Lower leg skin (tissue), 4 donors: ENCODE results near the gene ZBTB1. TPM values are rescaled to one million over a fixed set of nuclear protein-coding genes. Genes with fewer than 3 reads are reported as not detected.
A peak's percentile ranks its signal among the peaks of the same experiment; 100 is the strongest.
"Not testable (repeated sequence)": the region's sequence is repeated elsewhere in the genome, so short reads cannot be mapped to it uniquely, and the experiment has no call there.

ENCODE experiments used
- DNase-seq, 2 donors: peaks; one replicate each; pipeline ENCODE4 v3.0.0-alpha.2; 2019; ENCODE audit warnings: low spot score in 2 of 2
- H3K4me3 ChIP-seq: fragments of 200-600 bp; sonication (generic); 2 replicates; pipeline ENCODE4 v1.5.1; 2017; ENCODE audit warnings: mild to moderate bottlenecking, low read depth; ENCODE audit not compliant: poor library complexity, severe bottlenecking
- POLR2A ChIP-seq, 2 donors: fragments of 450-650 bp; IDR thresholded peaks; one replicate each; pipeline ENCODE4 v1.6.1; 2016 to 2017; ENCODE audit warnings: antibody characterized with exemption in 2 of 2, mild to moderate bottlenecking in 1 of 2, moderate library complexity in 1 of 2
- WGBS, 2 donors: methylation state at CpG; one replicate each; pipeline ENCODE4 v1.1.5; 2018; 5-methylcytosine and 5-hydroxymethylcytosine counted together
- intact Hi-C: fragments of 100-400 bp; cut with DNase I; formaldehyde crosslinking; loops from one replicate; pipeline ENCODE4 v1.15.0; 2023; ENCODE audit warnings: low total_unique reads
- total RNA-seq, 4 donors: library from RNA; depleted of rRNA; stranded (reverse); fragments of >200 nt; gene quantifications; one replicate each; pipeline ENCODE4 v1.1.0, GENCODE V29; 2016
- TF ChIP-seq, protein P1 (sequence below), 3 donors: fragments of 450-650 bp; IDR thresholded peaks; one replicate each; pipeline ENCODE4 v1.5.1; 2016; ENCODE audit warnings: antibody characterized with exemption in 3 of 3, mild to moderate bottlenecking in 3 of 3, moderate library complexity in 2 of 3

Gene ZBTB1
- total RNA-seq, 4 donors from 2014 or later = 35.2 to 50.4 (median 39.4) TPM

DNA sequence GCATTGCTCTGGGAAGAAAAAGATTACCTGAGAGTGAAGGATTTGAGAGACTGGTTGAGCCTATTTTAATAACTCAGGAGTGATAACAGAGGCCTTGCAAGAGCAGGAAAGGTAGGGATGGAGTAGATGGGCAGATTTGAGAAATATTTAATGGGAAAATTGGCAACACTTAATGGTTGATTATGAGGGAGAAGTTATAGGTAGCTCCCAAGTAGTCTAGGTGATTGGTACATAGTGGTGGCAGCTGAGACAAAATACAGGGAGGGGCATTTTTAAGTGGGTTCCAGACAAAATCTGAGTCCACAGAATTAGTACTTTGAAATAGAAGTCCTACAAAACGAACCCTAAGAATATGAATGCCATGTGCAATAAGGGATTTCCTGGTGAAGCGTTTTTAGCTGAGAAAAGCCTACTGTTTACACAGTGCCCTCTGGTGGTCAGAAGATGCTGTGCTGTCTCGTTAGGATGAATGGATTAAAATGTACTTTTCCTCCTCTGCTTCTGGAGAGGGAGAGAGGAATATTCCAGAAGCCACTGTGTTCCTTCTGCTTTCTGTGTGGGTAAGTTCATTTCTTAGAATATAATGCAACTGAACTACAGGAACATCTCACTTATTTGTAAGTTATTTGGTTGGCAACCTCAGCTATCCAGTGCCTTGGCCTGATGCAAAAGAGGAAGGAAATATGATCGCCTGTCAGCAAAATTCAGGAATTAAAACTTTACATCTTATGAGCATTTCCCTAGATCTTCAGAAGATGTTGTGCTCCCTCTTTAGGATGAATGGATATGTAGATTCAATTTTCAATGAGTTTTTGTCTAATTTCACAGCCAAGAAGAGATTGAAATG lies 6.5 kb downstream of the ZBTB1 start:
- no peak overlapping the region for H3K4me3 ChIP-seq
- 19 to 20% methylated on average over 4 of the region's 4 CpGs for WGBS, 2 donors
- no peak for TF ChIP-seq POLR2A (IDR thresholded peaks at IDR 0.05)
- TF ChIP-seq, protein P1, sequence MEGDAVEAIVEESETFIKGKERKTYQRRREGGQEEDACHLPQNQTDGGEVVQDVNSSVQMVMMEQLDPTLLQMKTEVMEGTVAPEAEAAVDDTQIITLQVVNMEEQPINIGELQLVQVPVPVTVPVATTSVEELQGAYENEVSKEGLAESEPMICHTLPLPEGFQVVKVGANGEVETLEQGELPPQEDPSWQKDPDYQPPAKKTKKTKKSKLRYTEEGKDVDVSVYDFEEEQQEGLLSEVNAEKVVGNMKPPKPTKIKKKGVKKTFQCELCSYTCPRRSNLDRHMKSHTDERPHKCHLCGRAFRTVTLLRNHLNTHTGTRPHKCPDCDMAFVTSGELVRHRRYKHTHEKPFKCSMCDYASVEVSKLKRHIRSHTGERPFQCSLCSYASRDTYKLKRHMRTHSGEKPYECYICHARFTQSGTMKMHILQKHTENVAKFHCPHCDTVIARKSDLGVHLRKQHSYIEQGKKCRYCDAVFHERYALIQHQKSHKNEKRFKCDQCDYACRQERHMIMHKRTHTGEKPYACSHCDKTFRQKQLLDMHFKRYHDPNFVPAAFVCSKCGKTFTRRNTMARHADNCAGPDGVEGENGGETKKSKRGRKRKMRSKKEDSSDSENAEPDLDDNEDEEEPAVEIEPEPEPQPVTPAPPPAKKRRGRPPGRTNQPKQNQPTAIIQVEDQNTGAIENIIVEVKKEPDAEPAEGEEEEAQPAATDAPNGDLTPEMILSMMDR (IDR thresholded peaks at IDR 0.05) = no peak
- DNase-seq = peak; percentile 64 to 91
- intact Hi-C loops = no loop called here

DNA sequence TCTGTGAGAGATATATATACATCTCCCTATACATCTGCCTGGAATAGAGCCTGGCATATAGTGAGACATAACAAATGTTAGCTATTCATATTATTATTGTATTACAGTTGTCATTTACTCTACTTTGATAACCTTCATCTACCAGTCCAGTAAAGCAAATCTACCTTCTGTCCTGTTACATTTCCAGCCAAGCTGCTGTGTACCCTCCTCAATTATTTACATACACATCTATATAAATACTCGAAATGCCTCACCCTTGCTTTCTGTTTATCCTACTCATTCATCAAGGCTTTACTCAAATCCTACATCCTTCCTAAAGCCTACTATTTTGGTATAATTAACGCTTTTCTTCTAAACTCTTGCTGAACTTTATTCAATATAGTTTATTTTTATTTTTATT lies 8.7 kb downstream of the ZBTB1 start:
- DNase-seq = no peak
- intact Hi-C loops = no loop called here
- TF ChIP-seq POLR2A (IDR thresholded peaks at IDR 0.05) = no peak
- TF ChIP-seq, protein P1 (IDR thresholded peaks at IDR 0.05) = no peak
- WGBS, 2 donors = 90% methylated on average over 2 of the region's 2 CpGs
- no peak overlapping the region for H3K4me3 ChIP-seq

DNA sequence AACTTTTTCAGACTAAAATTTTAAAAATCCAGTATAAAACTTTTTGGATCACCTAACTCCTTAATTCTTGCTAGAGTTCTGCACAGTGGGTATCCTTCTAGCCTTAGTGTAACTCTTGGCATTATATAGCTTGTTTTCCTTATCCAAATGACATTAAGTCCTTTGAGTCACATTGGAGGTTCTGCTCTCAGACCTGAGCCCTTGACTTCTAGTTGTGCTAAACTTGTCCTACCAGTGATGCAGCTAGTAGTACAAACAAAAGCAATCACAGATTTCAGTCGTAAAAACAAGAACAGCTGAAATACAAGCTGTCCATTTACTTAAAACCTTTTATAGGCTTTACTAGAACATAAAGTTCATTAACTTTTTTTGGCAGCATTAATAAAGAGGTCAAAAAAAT lies 10.5 kb downstream of the ZBTB1 start:
- no peak for DNase-seq
- intact Hi-C loops = no loop called here
- H3K4me3 ChIP-seq = no peak overlapping the region
- TF ChIP-seq POLR2A (IDR thresholded peaks at IDR 0.05) = no peak
- TF ChIP-seq, protein P1 (IDR thresholded peaks at IDR 0.05) = no peak
- 21 to 32% methylated on average over 1 of the region's 1 CpG for whole genome bisulfite sequencing, 2 donors

DNA sequence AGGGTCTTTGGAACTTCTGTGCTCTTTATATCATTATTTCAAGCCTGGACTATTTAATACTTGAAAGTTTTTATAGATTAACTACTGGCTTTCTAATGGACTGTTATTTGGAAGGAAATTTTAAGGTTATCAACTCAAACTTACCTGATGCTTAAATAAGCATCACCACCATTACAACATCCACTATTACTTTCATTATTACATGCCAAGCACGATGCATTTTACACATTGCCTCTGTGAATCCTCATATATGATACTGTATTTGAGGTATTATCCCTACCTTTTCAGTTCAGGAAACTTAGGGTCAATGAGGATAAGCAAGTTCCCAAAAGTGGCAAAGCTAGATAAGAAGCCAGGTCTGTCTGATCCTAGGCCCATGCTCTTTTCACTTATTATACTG lies 12.4 kb downstream of the ZBTB1 start:
- no peak for DNase-seq
- 76 to 77% methylated on average over 1 of the region's 1 CpG for WGBS, 2 donors
- intact Hi-C loops = no loop called here
- no peak for TF ChIP-seq POLR2A (IDR thresholded peaks at IDR 0.05)
- TF ChIP-seq, protein P1 (IDR thresholded peaks at IDR 0.05) = no peak
- no peak overlapping the region for H3K4me3 ChIP-seq

DNA sequence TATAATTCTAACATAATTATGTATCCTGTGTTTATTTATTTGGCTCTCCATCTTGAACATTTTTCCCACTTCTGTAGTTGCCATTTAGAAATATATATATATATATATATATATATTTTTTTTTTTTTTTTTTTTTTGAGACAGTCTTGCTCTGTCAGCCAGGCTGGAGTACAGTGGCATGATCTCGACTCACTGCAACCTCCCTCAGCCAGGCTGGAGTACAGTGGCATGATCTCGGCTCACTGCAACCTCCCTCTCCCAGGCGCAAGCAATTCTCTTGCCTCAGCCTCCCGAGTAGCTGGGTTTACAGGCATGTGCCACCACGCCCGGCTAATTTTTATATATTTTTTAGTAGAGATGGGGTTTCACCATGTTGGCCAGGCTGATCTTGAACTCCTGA lies 13.1 kb downstream of the ZBTB1 start:
- WGBS, 2 donors = 88 to 89% methylated on average over 6 of the region's 6 CpGs
- intact Hi-C loops, DNase-seq, H3K4me3 ChIP-seq: not testable (repeated sequence)

DNA sequence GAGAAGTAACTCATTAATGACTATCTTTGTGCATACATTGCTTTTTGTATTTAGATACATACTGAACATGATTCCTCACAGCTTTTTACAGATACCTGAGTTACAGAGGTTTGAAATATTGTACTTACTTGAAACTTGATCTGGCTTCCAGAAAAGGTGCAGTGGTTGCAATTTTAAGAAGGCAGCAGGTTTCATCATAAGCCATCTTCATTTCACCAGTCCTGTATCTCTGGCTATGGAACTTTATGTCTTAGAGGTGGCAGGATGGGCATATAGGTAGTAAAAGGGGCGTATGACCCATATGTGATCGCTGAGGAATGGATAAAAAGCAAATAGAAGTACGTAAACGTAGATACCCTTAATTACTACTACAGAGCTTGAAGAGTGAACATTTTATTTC lies 13.7 kb downstream of the ZBTB1 start:
- TF ChIP-seq, protein P1 (IDR thresholded peaks at IDR 0.05) = no peak
- TF ChIP-seq POLR2A (IDR thresholded peaks at IDR 0.05) = no peak
- H3K4me3 ChIP-seq = no peak overlapping the region
- DNase-seq = no peak
- WGBS, 2 donors = 90% methylated on average over 4 of the region's 4 CpGs
- intact Hi-C loops = no loop called here
